ENCODE results near the gene ETF1.

DNA sequence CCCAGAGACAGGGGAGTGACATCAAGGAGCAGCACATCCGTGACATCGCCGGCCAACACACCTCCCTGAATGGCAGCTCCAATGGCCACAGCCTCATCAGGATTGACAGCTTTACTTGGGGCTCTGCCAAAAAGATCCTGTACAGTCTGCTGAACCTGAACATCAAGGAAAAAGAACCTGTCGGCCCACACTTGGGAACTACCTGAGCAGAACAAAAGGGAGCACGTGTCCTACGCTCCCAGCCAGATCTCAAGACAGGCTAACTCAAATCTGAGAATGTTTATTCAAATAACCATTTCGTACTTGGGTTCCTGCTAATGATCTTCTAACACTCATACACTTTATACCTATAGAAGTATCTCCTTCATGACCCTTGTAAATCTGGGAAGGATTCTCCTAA is 16.9 kb upstream of the ETF1 start:
- TF ChIP-seq CTCF (IDR thresholded peaks at IDR 0.05), result no peak
- TF ChIP-seq EZH2phosphoT487 (IDR thresholded peaks at IDR 0.05), result no peak
